HG03342 (cell line): ENCODE measurements around the gene FMNL3.
"Not testable (repeated sequence)": the region's sequence is repeated elsewhere in the genome, so short reads cannot be mapped to it uniquely, and the experiment has no call there.

ENCODE experiments used
- ATAC-seq: cut with Tn5 transposase; IDR thresholded peaks from one replicate; pipeline ENCODE4 v1.9.1; 2021; ENCODE audit warnings: mild to moderate bottlenecking, moderate library complexity; ENCODE audit not compliant: unreplicated experiment

FMNL3 gene, protein sequence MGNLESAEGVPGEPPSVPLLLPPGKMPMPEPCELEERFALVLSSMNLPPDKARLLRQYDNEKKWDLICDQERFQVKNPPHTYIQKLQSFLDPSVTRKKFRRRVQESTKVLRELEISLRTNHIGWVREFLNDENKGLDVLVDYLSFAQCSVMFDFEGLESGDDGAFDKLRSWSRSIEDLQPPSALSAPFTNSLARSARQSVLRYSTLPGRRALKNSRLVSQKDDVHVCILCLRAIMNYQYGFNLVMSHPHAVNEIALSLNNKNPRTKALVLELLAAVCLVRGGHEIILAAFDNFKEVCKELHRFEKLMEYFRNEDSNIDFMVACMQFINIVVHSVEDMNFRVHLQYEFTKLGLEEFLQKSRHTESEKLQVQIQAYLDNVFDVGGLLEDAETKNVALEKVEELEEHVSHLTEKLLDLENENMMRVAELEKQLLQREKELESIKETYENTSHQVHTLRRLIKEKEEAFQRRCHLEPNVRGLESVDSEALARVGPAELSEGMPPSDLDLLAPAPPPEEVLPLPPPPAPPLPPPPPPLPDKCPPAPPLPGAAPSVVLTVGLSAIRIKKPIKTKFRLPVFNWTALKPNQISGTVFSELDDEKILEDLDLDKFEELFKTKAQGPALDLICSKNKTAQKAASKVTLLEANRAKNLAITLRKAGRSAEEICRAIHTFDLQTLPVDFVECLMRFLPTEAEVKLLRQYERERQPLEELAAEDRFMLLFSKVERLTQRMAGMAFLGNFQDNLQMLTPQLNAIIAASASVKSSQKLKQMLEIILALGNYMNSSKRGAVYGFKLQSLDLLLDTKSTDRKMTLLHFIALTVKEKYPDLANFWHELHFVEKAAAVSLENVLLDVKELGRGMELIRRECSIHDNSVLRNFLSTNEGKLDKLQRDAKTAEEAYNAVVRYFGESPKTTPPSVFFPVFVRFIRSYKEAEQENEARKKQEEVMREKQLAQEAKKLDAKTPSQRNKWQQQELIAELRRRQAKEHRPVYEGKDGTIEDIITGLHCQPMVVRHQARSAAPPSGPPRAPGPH

GRCh38 chr12:49707128-49707811 lies at the start of gene FMNL3:
FMNL3 (minus strand) TSS chr12:49707405; CDS start chr12:49707180, 225 bp downstream.
- ATAC-seq, result peak; percentile 84

DNA sequence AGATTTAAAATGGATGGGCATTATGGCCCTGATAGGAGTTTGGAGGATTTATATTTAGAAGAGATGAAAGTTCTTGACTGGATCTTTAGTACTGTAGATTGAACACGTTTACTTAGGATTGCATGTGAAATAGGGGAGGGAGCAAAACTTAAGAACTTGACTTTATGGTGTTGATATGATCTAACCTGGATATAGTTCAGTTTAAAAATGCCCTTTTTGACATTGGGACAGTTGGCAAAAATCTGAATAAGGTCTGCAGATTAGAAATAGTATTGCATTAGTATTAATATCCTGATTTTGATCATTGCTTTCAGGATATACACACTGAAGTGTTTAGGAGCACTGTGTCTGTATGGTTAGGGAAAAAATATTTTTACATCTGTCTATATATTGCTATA lies 43.8 kb upstream of the FMNL3 start:
- ATAC-seq, result no peak

- no peak for ATAC-seq
Observed at GRCh38 chr12:49750027-49750995, 43.1 kb upstream of the FMNL3 start.

- ATAC-seq, result no peak
Observed at GRCh38 chr12:49748800-49749199, 41.6 kb upstream of the FMNL3 start.

DNA sequence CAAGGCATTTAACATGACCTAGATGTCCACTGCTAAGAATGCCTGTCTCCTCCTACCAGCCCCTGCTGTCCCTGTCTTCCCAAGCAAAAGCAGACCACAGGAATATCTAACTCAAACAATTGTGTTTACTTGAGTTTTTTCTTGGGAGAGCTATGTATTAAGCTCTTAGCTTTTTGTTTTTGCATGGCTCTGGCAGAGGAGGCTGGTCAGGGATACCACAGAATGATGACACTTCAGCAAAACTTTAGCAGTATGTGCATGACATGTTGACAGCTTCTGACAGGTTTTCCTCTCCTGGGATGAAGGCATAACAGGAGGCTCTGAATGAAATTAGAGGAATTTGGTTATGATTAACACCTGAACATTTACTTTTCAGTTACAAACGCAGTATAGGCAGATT lies 41.1 kb upstream of the FMNL3 start:
- no peak for ATAC-seq

DNA sequence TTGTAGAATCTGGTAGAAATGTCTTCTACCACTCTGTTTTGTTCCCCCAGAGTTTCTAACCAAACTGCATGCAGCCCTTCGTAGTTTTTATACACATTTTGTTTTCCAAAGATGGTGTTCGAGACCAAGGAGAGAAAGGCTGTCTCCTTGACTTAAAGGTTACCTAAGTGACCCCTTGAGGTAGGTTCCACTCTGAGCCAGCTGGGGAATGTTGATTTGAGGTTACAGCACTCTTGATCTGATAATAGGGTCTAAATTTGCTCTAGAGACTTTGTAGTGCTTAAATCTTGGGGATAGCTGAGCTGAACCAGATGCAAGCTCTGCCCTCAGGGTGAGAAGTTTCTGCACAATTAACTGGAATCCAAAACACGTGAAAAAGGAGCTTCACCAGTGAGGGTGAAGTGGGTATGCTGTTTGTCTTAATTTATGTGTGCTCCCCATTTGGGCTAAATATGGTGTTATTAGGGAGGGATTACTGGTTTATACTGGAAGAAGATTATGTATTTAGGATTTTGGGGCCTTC lies 37.2 kb upstream of the FMNL3 start:
- no peak for ATAC-seq

GRCh38 chr12:49741882-49742620 lies 34.8 kb upstream of the FMNL3 start:
- peak; percentile 53 for ATAC-seq

DNA sequence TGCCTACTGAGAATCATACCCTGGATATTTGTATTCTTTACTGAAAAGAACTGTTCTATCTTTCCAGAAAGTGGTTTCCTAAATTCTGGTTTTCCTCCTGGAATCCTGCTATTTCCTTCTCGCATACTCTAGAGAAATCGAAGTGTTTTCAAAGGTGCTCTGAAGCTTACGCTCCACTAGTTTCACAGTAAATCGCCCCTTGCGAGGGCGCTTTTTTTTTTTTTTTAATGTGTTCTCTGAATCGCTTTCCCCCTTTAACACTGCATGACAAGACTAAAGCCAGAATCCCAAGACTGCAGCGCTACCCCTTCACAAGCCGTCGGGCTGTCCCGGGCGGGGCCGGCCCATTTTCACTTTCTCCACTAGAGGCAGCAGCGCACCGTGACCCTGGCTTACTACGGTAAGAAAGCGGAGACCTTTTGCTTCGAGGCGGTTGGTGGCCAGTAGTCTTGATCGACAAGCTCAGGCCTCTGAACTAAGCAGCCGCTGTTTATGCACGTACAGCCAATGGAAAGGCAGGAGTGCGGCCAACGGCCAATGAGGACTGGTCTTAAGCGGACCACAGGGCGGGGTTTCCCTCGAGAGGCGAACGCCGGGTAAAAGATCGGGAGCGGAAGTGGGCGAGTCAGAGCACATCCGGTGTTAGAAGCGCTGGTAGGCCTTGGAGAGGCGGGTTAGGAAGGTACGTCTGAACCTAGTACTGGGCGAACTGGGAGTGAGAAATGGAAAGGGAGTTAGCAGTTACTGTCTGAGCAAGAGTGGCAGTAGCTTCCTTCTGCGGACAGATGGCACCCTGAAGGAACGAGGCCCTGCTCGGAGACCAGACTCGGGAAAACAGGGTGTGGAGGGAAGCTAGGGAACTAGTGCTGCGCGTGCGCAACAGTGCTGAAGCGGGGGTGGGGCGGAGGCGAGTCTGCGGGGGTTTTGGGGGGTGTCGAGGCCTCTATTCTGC lies 34.0 kb upstream of the FMNL3 start, which contains the start of gene TMBIM6:
TSS of gene TMBIM6 (plus strand) at position 628 of the 952 bp plus-strand sequence. CDS start 10,937 bp downstream, outside the sequence.
- peak; percentile 94 for ATAC-seq

DNA sequence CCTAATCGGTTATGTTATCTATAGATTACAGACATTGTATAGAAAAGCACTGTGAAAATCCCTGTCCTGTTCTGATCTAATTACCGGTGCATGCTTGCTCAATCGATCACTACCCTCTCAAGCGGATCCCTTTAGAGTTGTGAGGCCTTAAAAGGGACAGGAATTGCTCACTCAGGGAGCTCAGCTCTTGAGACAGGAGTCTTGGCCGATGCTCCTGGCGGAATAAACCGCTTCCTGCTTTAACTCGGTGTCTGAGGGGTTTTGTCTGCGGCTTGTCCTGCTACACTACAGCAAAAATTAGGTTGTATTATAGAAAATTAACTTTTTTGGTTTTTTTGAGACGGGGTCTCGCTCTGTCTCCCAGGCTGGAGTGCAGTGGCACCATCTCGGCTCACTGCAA lies 33.1 kb upstream of the FMNL3 start:
- not testable (repeated sequence) for ATAC-seq

- not testable (repeated sequence) for ATAC-seq
Observed at GRCh38 chr12:49738721-49739120, 31.5 kb upstream of the FMNL3 start.

- ATAC-seq, result not testable (repeated sequence)
Observed at GRCh38 chr12:49734900-49735299, 27.7 kb upstream of the FMNL3 start.

- ATAC-seq, result no peak
Observed at GRCh38 chr12:49733219-49734017, 26.2 kb upstream of the FMNL3 start.

- ATAC-seq, result no peak
Observed at GRCh38 chr12:49730568-49731101, 23.4 kb upstream of the FMNL3 start.

DNA sequence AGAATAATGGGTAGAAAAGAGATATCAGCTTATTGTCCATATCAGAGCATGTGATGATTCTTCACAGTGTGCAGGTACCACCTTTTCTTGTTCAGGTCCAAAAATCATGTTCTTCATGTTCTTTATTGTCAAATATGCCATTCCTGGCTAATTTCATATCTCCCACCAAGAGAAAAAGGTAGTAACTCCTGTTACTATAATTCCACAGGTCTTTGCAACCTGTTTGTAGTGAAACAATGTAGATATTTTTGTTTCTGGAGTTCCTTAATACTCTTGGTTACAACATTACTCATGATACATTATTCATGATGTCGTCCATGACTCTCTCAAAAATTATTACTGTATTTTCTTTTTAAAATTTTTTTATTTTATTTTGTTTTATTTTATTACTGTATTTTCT lies 22.8 kb upstream of the FMNL3 start:
- ATAC-seq, result no peak

GRCh38 chr12:49728446-49728845 lies 21.2 kb upstream of the FMNL3 start:
- ATAC-seq, result no peak

- ATAC-seq, result not testable (repeated sequence)
Observed at GRCh38 chr12:49721355-49721754, 14.2 kb upstream of the FMNL3 start.
